Measurements from ENCODE around the gene TMEM8B.

The TMEM8B gene

GRCh38 chr9:35829084-35829763, at the start of gene TMEM8B:
TSS of gene TMEM8B (plus strand) at chr9:35829228. CDS start at chr9:35829448, 220 bp downstream.
- Histone ChIP-seq H3K4me1 (ENCODE audit: control insufficient read depth in 1 of 2, insufficient read depth in 2 of 2, low read length in 2 of 2) (peaks cover 25 to 28% of the 10 kb centered on the region in 2 donors), H3K27me3 (ENCODE audit: control insufficient read depth in 1 of 2, insufficient read depth in 2 of 2, low read length in 2 of 2) (no peaks in the 10 kb centered on the region), H3K9me3 (ENCODE audit: control insufficient read depth in 1 of 2, low read length in 2 of 2) (no peaks in the 10 kb centered on the region), H3K4me3 (ENCODE audit: low read depth in 1 of 2, low read length in 2 of 2) (peak within 1 kb of the TSS; percentile 75 to 82), H3K27ac (ENCODE audit: low read depth, low read length) (peak within 1 kb of the TSS; percentile 88), H3K9ac (ENCODE audit: low read depth in 1 of 2, low read length in 2 of 2) (peak within 1 kb of the TSS; percentile 81 to 87), H3K36me3 (ENCODE audit: control insufficient read depth in 1 of 2, insufficient read depth in 2 of 2, low read length in 2 of 2) (no peaks in the 10 kb centered on the region)

GRCh38 chr9:35781066-35781465, 48.0 kb upstream of the TMEM8B start:
- H3K4me1 ChIP-seq (ENCODE audit: control insufficient read depth in 1 of 2, insufficient read depth in 2 of 2, low read length in 2 of 2), result no peaks in the 10 kb centered on the region
- H3K4me3 ChIP-seq (ENCODE audit: low read depth in 1 of 2, low read length in 2 of 2), result no peak overlapping the region
- no peak overlapping the region for H3K27ac ChIP-seq (ENCODE audit: low read depth, low read length)
- no peaks in the 10 kb centered on the region for H3K27me3 ChIP-seq (ENCODE audit: control insufficient read depth in 1 of 2, insufficient read depth in 2 of 2, low read length in 2 of 2)
- H3K9ac ChIP-seq (ENCODE audit: low read depth in 1 of 2, low read length in 2 of 2), result no peak overlapping the region
- H3K9me3 ChIP-seq (ENCODE audit: control insufficient read depth in 1 of 2, low read length in 2 of 2), result no peaks in the 10 kb centered on the region
- H3K36me3 ChIP-seq (ENCODE audit: control insufficient read depth in 1 of 2, insufficient read depth in 2 of 2, low read length in 2 of 2), result peaks cover 0 to 5% of the 10 kb centered on the region in 2 donors

GRCh38 chr9:35783418-35783817, 45.6 kb upstream of the TMEM8B start:
- no peaks in the 10 kb centered on the region for H3K4me1 ChIP-seq (ENCODE audit: control insufficient read depth in 1 of 2, insufficient read depth in 2 of 2, low read length in 2 of 2)
- H3K27me3 ChIP-seq (ENCODE audit: control insufficient read depth in 1 of 2, insufficient read depth in 2 of 2, low read length in 2 of 2), result no peaks in the 10 kb centered on the region
- H3K9ac ChIP-seq (ENCODE audit: low read depth in 1 of 2, low read length in 2 of 2), result no peak overlapping the region
- no peak overlapping the region for H3K4me3 ChIP-seq (ENCODE audit: low read depth in 1 of 2, low read length in 2 of 2)
- no peak overlapping the region for H3K27ac ChIP-seq (ENCODE audit: low read depth, low read length)
- peaks cover 0 to 5% of the 10 kb centered on the region in 2 donors for H3K36me3 ChIP-seq (ENCODE audit: control insufficient read depth in 1 of 2, insufficient read depth in 2 of 2, low read length in 2 of 2)
- H3K9me3 ChIP-seq (ENCODE audit: control insufficient read depth in 1 of 2, low read length in 2 of 2), result no peaks in the 10 kb centered on the region

GRCh38 chr9:35789541-35789940, 39.5 kb upstream of the TMEM8B start:
- Histone ChIP-seq H3K4me1 (ENCODE audit: control insufficient read depth in 1 of 2, insufficient read depth in 2 of 2, low read length in 2 of 2) (peaks cover 4 to 5% of the 10 kb centered on the region in 2 donors), H3K27me3 (ENCODE audit: control insufficient read depth in 1 of 2, insufficient read depth in 2 of 2, low read length in 2 of 2) (no peaks in the 10 kb centered on the region), H3K9ac (ENCODE audit: low read depth in 1 of 2, low read length in 2 of 2) (no peak overlapping the region), H3K4me3 (ENCODE audit: low read depth in 1 of 2, low read length in 2 of 2) (no peak overlapping the region), H3K27ac (ENCODE audit: low read depth, low read length) (no peak overlapping the region), H3K36me3 (ENCODE audit: control insufficient read depth in 1 of 2, insufficient read depth in 2 of 2, low read length in 2 of 2) (peaks cover 0 to 10% of the 10 kb centered on the region in 2 donors), H3K9me3 (ENCODE audit: control insufficient read depth in 1 of 2, low read length in 2 of 2) (no peaks in the 10 kb centered on the region)

- H3K4me1 ChIP-seq (ENCODE audit: control insufficient read depth in 1 of 2, insufficient read depth in 2 of 2, low read length in 2 of 2), result peaks cover 4 to 5% of the 10 kb centered on the region in 2 donors
- H3K27ac ChIP-seq (ENCODE audit: low read depth, low read length), result no peak overlapping the region
- no peak overlapping the region for H3K9ac ChIP-seq (ENCODE audit: low read depth in 1 of 2, low read length in 2 of 2)
- H3K9me3 ChIP-seq (ENCODE audit: control insufficient read depth in 1 of 2, low read length in 2 of 2), result no peaks in the 10 kb centered on the region
- no peak overlapping the region for H3K4me3 ChIP-seq (ENCODE audit: low read depth in 1 of 2, low read length in 2 of 2)
- no peaks in the 10 kb centered on the region for H3K27me3 ChIP-seq (ENCODE audit: control insufficient read depth in 1 of 2, insufficient read depth in 2 of 2, low read length in 2 of 2)
- H3K36me3 ChIP-seq (ENCODE audit: control insufficient read depth in 1 of 2, insufficient read depth in 2 of 2, low read length in 2 of 2), result peaks cover 0 to 10% of the 10 kb centered on the region in 2 donors
These were observed 39.0 kb upstream of the TMEM8B start for GRCh38 chr9:35790025-35790384.

- peaks cover 0 to 10% of the 10 kb centered on the region in 2 donors for H3K36me3 ChIP-seq (ENCODE audit: control insufficient read depth in 1 of 2, insufficient read depth in 2 of 2, low read length in 2 of 2)
- no peaks in the 10 kb centered on the region for H3K9me3 ChIP-seq (ENCODE audit: control insufficient read depth in 1 of 2, low read length in 2 of 2)
- no peak overlapping the region for H3K4me3 ChIP-seq (ENCODE audit: low read depth in 1 of 2, low read length in 2 of 2)
- H3K9ac ChIP-seq (ENCODE audit: low read depth in 1 of 2, low read length in 2 of 2), result no peak overlapping the region
- no peak overlapping the region for H3K27ac ChIP-seq (ENCODE audit: low read depth, low read length)
- H3K4me1 ChIP-seq (ENCODE audit: control insufficient read depth in 1 of 2, insufficient read depth in 2 of 2, low read length in 2 of 2), result peaks cover 4 to 5% of the 10 kb centered on the region in 2 donors
- no peaks in the 10 kb centered on the region for H3K27me3 ChIP-seq (ENCODE audit: control insufficient read depth in 1 of 2, insufficient read depth in 2 of 2, low read length in 2 of 2)
These were observed 38.4 kb upstream of the TMEM8B start for GRCh38 chr9:35790385-35791296.

- no peak within 1 kb of the TSS for H3K27ac ChIP-seq (ENCODE audit: low read depth, low read length)
- no peaks in the 10 kb centered on the region for H3K9me3 ChIP-seq (ENCODE audit: control insufficient read depth in 1 of 2, low read length in 2 of 2)
- H3K27me3 ChIP-seq (ENCODE audit: control insufficient read depth in 1 of 2, insufficient read depth in 2 of 2, low read length in 2 of 2), result no peaks in the 10 kb centered on the region
- no peak within 1 kb of the TSS for H3K9ac ChIP-seq (ENCODE audit: low read depth in 1 of 2, low read length in 2 of 2)
- H3K4me1 ChIP-seq (ENCODE audit: control insufficient read depth in 1 of 2, insufficient read depth in 2 of 2, low read length in 2 of 2), result peaks cover 4 to 5% of the 10 kb centered on the region in 2 donors
- H3K4me3 ChIP-seq (ENCODE audit: low read depth in 1 of 2, low read length in 2 of 2), result peak within 1 kb of the TSS in 1 of 2 donors; percentile 40
- peaks cover 0 to 10% of the 10 kb centered on the region in 2 donors for H3K36me3 ChIP-seq (ENCODE audit: control insufficient read depth in 1 of 2, insufficient read depth in 2 of 2, low read length in 2 of 2)
These were observed 37.6 kb upstream of the TMEM8B start, which contains the start of gene NPR2 for GRCh38 chr9:35791297-35791921. TSS of gene NPR2 (plus strand) at chr9:35791591. CDS start at chr9:35792409, 818 bp downstream.

GRCh38 chr9:35792024-35792813, 36.8 kb upstream of the TMEM8B start:
- peaks cover 0 to 10% of the 10 kb centered on the region in 2 donors for H3K36me3 ChIP-seq (ENCODE audit: control insufficient read depth in 1 of 2, insufficient read depth in 2 of 2, low read length in 2 of 2)
- H3K9me3 ChIP-seq (ENCODE audit: control insufficient read depth in 1 of 2, low read length in 2 of 2), result no peaks in the 10 kb centered on the region
- H3K4me1 ChIP-seq (ENCODE audit: control insufficient read depth in 1 of 2, insufficient read depth in 2 of 2, low read length in 2 of 2), result peaks cover 4 to 5% of the 10 kb centered on the region in 2 donors
- no peak overlapping the region for H3K4me3 ChIP-seq (ENCODE audit: low read depth in 1 of 2, low read length in 2 of 2)
- no peaks in the 10 kb centered on the region for H3K27me3 ChIP-seq (ENCODE audit: control insufficient read depth in 1 of 2, insufficient read depth in 2 of 2, low read length in 2 of 2)
- H3K27ac ChIP-seq (ENCODE audit: low read depth, low read length), result no peak overlapping the region
- H3K9ac ChIP-seq (ENCODE audit: low read depth in 1 of 2, low read length in 2 of 2), result no peak overlapping the region

GRCh38 chr9:35792826-35793225, 36.2 kb upstream of the TMEM8B start:
- Histone ChIP-seq H3K9me3 (ENCODE audit: control insufficient read depth in 1 of 2, low read length in 2 of 2) (no peaks in the 10 kb centered on the region), H3K27ac (ENCODE audit: low read depth, low read length) (no peak overlapping the region), H3K27me3 (ENCODE audit: control insufficient read depth in 1 of 2, insufficient read depth in 2 of 2, low read length in 2 of 2) (no peaks in the 10 kb centered on the region), H3K4me1 (ENCODE audit: control insufficient read depth in 1 of 2, insufficient read depth in 2 of 2, low read length in 2 of 2) (peaks cover 4 to 5% of the 10 kb centered on the region in 2 donors), H3K36me3 (ENCODE audit: control insufficient read depth in 1 of 2, insufficient read depth in 2 of 2, low read length in 2 of 2) (peaks cover 0 to 10% of the 10 kb centered on the region in 2 donors), H3K9ac (ENCODE audit: low read depth in 1 of 2, low read length in 2 of 2) (no peak overlapping the region), H3K4me3 (ENCODE audit: low read depth in 1 of 2, low read length in 2 of 2) (no peak overlapping the region)

Measured in duodenal mucosa (tissue), 2 donors.